Fibroblast of mammary gland (primary cell): ENCODE measurements around the gene ASPG.

Source experiments
- DNase-seq: peaks from one replicate; pipeline ENCODE4 v3.0.0-alpha.2; 2010; ENCODE audit warnings: low read depth
- H3K4me3 ChIP-seq: 2 replicates; pipeline ENCODE4 v1.5.1; 2011; ENCODE audit warnings: low read depth, mild to moderate bottlenecking, low read length, moderate library complexity; ENCODE audit not compliant: control insufficient read depth
- TF ChIP-seq, protein P1 (sequence below): conservative IDR thresholded peaks from 2 replicates; pipeline ENCODE4 v1.5.1; 2011; ENCODE audit warnings: low read depth, low read length, inconsistent platforms; ENCODE audit not compliant: control insufficient read depth, insufficient read depth

The ASPG gene

DNA sequence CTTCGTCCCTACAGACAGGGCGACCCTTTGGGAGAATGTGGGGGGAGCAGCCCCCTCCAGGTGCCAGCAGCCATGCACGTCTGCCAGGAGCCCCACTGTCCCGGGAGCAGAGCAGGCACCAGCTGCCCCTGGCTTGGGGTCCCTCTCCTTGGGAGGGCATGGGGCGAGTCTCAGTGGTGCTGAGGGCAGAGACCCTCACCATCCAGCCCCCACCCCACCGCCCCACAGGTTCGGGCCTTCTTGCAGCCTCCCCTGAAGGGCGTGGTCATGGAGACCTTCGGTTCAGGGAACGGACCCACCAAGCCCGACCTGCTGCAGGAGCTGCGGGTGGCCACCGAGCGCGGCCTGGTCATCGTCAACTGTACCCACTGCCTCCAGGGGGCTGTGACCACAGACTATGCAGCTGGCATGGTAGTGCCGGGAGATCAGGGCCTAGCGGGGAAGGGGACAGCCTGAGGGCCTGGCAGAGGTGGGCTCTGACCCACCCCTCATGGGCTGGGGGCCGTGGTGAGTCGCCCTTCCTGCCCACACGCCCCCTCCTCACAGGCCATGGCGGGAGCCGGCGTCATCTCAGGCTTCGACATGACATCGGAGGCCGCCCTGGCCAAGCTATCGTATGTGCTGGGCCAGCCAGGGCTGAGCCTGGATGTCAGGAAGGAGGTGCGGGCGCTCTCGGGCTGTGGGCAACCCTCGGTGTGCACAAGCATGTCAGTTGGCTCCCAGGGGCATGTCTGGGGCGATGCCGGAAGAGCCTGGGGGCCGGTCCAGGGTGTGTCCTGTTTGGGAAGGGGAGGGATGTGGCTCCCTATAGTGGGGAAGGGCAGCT, 18.8 kb downstream of the ASPG start:
- TF ChIP-seq, protein P1, sequence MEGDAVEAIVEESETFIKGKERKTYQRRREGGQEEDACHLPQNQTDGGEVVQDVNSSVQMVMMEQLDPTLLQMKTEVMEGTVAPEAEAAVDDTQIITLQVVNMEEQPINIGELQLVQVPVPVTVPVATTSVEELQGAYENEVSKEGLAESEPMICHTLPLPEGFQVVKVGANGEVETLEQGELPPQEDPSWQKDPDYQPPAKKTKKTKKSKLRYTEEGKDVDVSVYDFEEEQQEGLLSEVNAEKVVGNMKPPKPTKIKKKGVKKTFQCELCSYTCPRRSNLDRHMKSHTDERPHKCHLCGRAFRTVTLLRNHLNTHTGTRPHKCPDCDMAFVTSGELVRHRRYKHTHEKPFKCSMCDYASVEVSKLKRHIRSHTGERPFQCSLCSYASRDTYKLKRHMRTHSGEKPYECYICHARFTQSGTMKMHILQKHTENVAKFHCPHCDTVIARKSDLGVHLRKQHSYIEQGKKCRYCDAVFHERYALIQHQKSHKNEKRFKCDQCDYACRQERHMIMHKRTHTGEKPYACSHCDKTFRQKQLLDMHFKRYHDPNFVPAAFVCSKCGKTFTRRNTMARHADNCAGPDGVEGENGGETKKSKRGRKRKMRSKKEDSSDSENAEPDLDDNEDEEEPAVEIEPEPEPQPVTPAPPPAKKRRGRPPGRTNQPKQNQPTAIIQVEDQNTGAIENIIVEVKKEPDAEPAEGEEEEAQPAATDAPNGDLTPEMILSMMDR: no peak
- H3K4me3 ChIP-seq: no peak overlapping the region
- DNase-seq: no peak

DNA sequence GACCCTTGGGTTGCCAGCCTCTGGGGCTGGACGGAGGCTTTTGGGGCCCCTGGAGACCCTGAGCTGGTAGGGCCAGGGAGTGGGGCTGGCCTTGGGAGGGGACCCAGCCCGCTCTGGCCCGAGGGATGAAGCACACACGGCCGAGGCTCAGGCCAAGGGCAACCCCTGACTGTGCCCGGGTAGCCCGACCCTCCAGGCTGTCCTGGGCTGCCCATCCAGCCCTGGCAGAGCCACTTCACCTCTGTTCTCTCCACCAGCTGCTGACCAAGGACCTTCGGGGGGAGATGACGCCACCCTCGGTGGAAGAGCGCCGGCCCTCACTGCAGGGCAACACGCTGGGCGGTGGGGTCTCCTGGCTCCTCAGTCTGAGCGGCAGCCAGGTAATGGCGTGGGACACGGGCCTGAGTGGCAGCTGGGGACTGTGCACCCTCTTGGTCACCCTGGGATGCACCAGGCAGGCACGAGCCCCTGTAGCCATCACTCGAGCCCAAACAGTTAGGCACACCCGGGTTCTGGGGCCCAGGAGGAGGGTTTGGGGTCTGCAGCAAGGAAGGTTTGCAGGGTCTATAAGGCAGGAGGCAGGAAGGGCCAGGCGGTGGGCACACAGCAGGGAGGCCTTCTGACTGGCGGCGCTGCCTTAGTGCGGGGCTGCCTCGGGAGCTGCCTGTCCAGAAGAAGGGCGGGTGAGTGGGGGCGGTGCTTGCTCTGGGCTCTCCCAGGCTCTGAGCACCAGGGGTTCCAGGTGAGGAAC, 19.7 kb downstream of the ASPG start:
- no peak for DNase-seq
- H3K4me3 ChIP-seq: no peak overlapping the region
- TF ChIP-seq, protein P1: no peak

DNA sequence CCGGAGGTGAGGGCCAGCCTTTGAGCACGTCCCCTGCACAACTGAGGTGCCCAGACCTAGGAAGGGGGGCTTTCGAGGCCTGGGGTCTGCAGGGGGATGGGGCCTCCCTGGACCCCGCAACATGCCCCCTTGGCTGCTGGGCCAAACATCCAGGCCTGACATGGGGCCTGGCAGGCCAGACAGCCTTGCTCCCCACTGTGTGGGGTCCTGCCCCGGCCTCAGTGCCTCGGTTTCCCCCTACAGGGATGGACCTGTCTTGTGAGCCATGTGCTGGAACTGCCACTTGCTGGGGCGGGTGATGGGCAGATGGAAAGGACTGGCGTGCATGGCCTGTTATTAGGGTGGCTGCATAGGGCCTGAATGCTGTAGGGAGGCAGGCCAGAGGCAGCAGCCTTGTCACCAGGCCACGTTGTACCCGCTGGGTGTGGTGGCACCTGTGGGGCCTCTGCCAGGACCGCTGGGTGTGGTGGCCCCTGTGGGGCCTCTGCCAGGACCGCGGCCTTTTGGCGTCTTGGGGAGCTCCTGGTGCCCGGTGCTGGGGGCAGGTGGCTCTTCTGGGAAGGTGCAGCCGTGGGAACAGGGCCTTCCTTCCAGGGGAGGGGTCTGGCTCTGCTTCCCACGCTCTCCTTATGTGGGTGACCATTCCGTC, 20.4 kb downstream of the ASPG start:
- TF ChIP-seq, protein P1: no peak
- no peak overlapping the region for H3K4me3 ChIP-seq
- DNase-seq: no peak

DNA sequence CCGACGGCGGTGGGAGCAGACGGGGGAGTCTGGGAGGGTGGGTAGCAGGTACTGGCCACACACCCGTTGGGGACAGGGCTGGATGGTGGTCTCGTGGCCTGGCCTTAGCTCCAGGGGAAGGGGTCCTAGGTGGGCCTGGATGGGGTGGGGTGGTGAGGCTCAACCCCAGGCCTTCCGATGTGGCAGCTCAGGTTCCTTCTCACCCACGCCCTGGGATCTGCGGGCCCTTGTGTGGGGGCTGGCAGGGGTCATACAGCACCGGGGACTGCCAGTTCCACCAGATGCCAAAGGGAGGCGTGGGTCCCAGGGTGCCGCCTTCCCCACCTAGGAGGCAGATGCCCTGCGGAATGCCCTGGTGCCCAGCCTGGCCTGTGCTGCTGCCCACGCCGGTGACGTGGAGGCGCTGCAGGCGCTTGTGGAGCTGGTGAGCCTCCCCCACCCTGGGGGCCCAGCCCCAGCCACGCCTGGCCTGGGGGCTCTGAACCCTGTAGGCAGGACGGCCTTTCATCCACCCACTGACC, 21.0 kb downstream of the ASPG start:
- TF ChIP-seq, protein P1: no peak
- H3K4me3 ChIP-seq: no peak overlapping the region
- DNase-seq: no peak

DNA sequence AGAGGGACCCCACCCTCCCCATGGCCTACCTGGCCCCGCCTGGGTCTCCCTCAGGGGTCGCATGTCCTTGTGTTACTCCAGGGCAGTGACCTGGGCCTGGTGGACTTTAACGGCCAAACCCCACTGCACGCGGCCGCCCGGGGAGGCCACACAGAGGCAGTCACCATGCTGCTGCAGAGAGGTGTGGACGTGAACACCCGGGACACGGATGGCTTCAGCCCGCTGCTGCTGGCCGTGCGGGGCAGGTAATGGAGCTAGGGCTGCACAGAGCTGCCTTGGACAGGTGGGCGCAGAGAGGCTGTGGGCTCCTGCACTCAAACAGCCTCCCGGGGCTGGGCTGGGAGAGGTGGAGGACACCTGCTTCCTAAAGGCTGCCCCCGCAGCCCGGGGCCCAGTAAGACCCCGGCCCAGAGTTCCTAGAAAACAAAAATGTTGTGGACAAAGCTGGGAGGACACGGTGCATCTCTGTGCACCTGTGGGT, 21.6 kb downstream of the ASPG start:
- DNase-seq: no peak
- H3K4me3 ChIP-seq: no peak overlapping the region
- TF ChIP-seq, protein P1: no peak
